ENCODE data around the gene RIPK1. TPM values are rescaled to one million over a fixed set of nuclear protein-coding genes. Genes with fewer than 3 reads are reported as not detected.

Gene RIPK1
- total and polyA plus RNA-seq, 9 of the 15 experiments (the other 6 are each of a cell fraction or from before 2014, with no cell fraction given) = 3.8 to 24.9 (median 17.7) TPM

- TF ChIP-seq ZNF583 (CRISPR knock-in tag; IDR thresholded peaks at IDR 0.05) = no peak
- no peak for TF ChIP-seq ZNF146 (CRISPR knock-in tag; IDR thresholded peaks at IDR 0.05; ENCODE audit: unreplicated experiment)
- TF ChIP-seq HMG20A (CRISPR knock-in tag; conservative IDR thresholded peaks at IDR 0.05) = no peak
- 0 out of 2 replicates have a peak, but pooled peaks have one; percentile 23 for TF ChIP-seq HBP1 (CRISPR knock-in tag; IDR thresholded peaks at IDR 0.05)
- TF ChIP-seq AFF4 (CRISPR knock-in tag; IDR thresholded peaks at IDR 0.05) = no peak; the same call in 1 of the 2 replicates
- no peak for TF ChIP-seq MYC (IDR thresholded peaks at IDR 0.05; ENCODE audit: low read depth, low read length)
- no peak for TF ChIP-seq MYC (CRISPR knock-in tag; IDR thresholded peaks at IDR 0.05; ENCODE audit: borderline replicate concordance, low read depth)
- TF ChIP-seq NELFE (IDR thresholded peaks at IDR 0.05; ENCODE audit: insufficient read depth, insufficient read length) = no peak
- TF ChIP-seq CEBPG (CRISPR knock-in tag; IDR thresholded peaks at IDR 0.05) = 0 out of 2 replicates have a peak, but pooled peaks have one; percentile 18
- TF ChIP-seq CEBPG (tag; conservative IDR thresholded peaks at IDR 0.05 in 1 of 2, IDR thresholded peaks at IDR 0.05 in 1 of 2) = peak; percentile 27 to 79; a peak in 3 of 4 replicates
- TF ChIP-seq DMBX1 (CRISPR knock-in tag; IDR thresholded peaks at IDR 0.05; ENCODE audit: borderline replicate concordance) = 0 out of 2 replicates have a peak, but pooled peaks have one; percentile 8
- TF ChIP-seq TAL1 (IDR thresholded peaks at IDR 0.05) = no peak
- 0 out of 2 replicates have a peak, but pooled peaks have one; percentile 5 for TF ChIP-seq CBX1 (IDR thresholded peaks at IDR 0.05; ENCODE audit: low read depth)
- no peak for TF ChIP-seq THRA (IDR thresholded peaks at IDR 0.05)
- 0 out of 2 replicates have a peak, but pooled peaks have one; percentile 27 for TF ChIP-seq ZEB2 (IDR thresholded peaks at IDR 0.05)
- TF ChIP-seq TGIF2 (CRISPR knock-in tag; IDR thresholded peaks at IDR 0.05) = no peak
- TF ChIP-seq E2F8 (IDR thresholded peaks at IDR 0.05; ENCODE audit: low read depth, partially characterized antibody) = peak; percentile 19
- peak; percentile 52 for TF ChIP-seq VEZF1 (CRISPR knock-in tag; IDR thresholded peaks at IDR 0.05)
These were observed 94.9 kb downstream of the RIPK1 start (continued) for GRCh38 chr6:3163248-3163594.
